Measurements from ENCODE around the gene EVA1C.

DNA sequence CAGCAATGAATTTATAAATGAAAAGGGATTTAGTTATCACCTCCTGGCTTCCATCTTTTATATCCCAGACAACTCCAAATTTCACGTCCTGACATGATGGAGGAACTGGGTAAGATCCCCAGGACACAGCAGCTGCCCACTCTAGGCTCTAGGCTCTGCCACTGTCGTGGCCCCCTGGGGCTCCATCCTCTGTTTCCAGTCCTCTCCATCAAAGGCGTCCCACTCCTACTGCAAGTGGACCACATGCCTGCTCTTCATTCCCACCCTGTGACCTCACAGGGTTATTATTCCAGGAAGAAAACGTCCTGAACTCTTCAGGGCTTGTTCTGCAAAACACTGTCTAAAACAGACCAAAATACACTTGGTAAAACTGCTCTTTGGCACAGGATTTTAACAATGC lies 31.6 kb upstream of the EVA1C start:
- no peak for TF ChIP-seq KAT8 (IDR thresholded peaks at IDR 0.05; ENCODE audit: low read depth)
- no peak for TF ChIP-seq FOS (IDR thresholded peaks at IDR 0.05; ENCODE audit: extremely low read depth, insufficient read length)
- TF ChIP-seq NRF1 (conservative IDR thresholded peaks at IDR 0.05 in 1 of 2, IDR thresholded peaks at IDR 0.05 in 1 of 2) = no peak
- TF ChIP-seq, protein P1, sequence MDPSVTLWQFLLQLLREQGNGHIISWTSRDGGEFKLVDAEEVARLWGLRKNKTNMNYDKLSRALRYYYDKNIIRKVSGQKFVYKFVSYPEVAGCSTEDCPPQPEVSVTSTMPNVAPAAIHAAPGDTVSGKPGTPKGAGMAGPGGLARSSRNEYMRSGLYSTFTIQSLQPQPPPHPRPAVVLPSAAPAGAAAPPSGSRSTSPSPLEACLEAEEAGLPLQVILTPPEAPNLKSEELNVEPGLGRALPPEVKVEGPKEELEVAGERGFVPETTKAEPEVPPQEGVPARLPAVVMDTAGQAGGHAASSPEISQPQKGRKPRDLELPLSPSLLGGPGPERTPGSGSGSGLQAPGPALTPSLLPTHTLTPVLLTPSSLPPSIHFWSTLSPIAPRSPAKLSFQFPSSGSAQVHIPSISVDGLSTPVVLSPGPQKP (CRISPR knock-in tag; IDR thresholded peaks at IDR 0.05) = no peak
- TF ChIP-seq FOXJ3 (CRISPR knock-in tag; IDR thresholded peaks at IDR 0.05) = no peak
